WTC11 (cell line): Measurements from ENCODE around the gene ZNF665.

Experiments
- CTCF ChIP-seq: fragments of 200-600 bp; IDR thresholded peaks from 2 replicates; pipeline ENCODE4 v1.8.0; 2022; ENCODE audit warnings: antibody characterized with exemption
- USF2 ChIP-seq: sonication (generic); formaldehyde crosslinking; IDR thresholded peaks from 2 replicates; pipeline ENCODE4 v1.8.1; 2023; ENCODE audit warnings: mild to moderate bottlenecking, missing genetic modification reagents, moderate library complexity
- ZMAT4 ChIP-seq: fragments of 250-450 bp; sonication (Bioruptor Pico); IDR thresholded peaks from 2 replicates; pipeline ENCODE4 v1.9.0; 2021; ENCODE audit warnings: mild to moderate bottlenecking
- ZNF532 ChIP-seq: fragments of 250-450 bp; sonication (Bioruptor Pico); IDR thresholded peaks from 2 replicates; pipeline ENCODE4 v1.9.0; 2021; ENCODE audit warnings: mild to moderate bottlenecking, borderline replicate concordance

- TF ChIP-seq ZNF532 (CRISPR knock-in tag) (no peak), USF2 (no peak), CTCF (no peak), ZMAT4 (no peak)
These were observed 32.0 kb downstream of the ZNF665 start for GRCh38 chr19:53161123-53161522.
